KMS-11 (cell line): ENCODE measurements around the gene SELPLG.

Experiments used
- H2AFZ ChIP-seq: fragments of 200-600 bp; sonication (generic); 2 replicates; pipeline ENCODE4 v1.6.1; 2016; ENCODE audit warnings: antibody characterized with exemption, mixed run types, low read depth
- H3K27ac ChIP-seq: fragments of 200-600 bp; sonication (generic); 2 replicates; pipeline ENCODE4 v1.6.1; 2016; ENCODE audit warnings: mild to moderate bottlenecking, mixed run types
- H3K27me3 ChIP-seq: fragments of 200-600 bp; sonication (generic); 2 replicates; pipeline ENCODE4 v1.6.1; 2017; ENCODE audit warnings: mild to moderate bottlenecking, low read depth, mixed run types, moderate library complexity; ENCODE audit not compliant: insufficient read depth
- H3K36me3 ChIP-seq: fragments of 200-600 bp; sonication (generic); 2 replicates; pipeline ENCODE4 v1.6.1; 2017; ENCODE audit warnings: mild to moderate bottlenecking, mixed run types; ENCODE audit not compliant: insufficient read depth
- H3K4me1 ChIP-seq: fragments of 200-600 bp; sonication (generic); 2 replicates; pipeline ENCODE4 v1.6.1; 2016; ENCODE audit warnings: mild to moderate bottlenecking, low read depth, mixed run types; ENCODE audit not compliant: poor library complexity, severe bottlenecking
- H3K4me2 ChIP-seq: fragments of 200-600 bp; sonication (generic); 2 replicates; pipeline ENCODE4 v1.7.0; 2016; ENCODE audit warnings: mild to moderate bottlenecking, mixed run types
- H3K4me3 ChIP-seq: fragments of 200-600 bp; sonication (generic); IDR thresholded peaks from 2 replicates; pipeline ENCODE4 v1.6.1; 2017; ENCODE audit warnings: low read depth, low read length, mixed read lengths; ENCODE audit not compliant: insufficient read depth
- H3K79me2 ChIP-seq: fragments of 200-600 bp; sonication (generic); 2 replicates; pipeline ENCODE4 v1.6.1; 2016; ENCODE audit warnings: low read depth, mixed run types; ENCODE audit not compliant: insufficient read depth
- H3K9ac ChIP-seq: fragments of 200-600 bp; sonication (generic); 2 replicates; pipeline ENCODE4 v1.6.1; 2016; ENCODE audit warnings: mild to moderate bottlenecking, mixed run types
- H4K20me1 ChIP-seq: fragments of 200-600 bp; sonication (generic); 2 replicates; pipeline ENCODE4 v1.6.1; 2016; ENCODE audit warnings: mild to moderate bottlenecking, mixed run types; ENCODE audit not compliant: insufficient read depth
- TF ChIP-seq, protein P1 (sequence below): fragments of 200-600 bp; sonication (generic); conservative IDR thresholded peaks from 2 replicates; pipeline ENCODE4 v1.6.1; 2017; ENCODE audit warnings: low read depth, mild to moderate bottlenecking, antibody characterized with exemption, low read length, moderate library complexity, mixed read lengths

Gene SELPLG

DNA sequence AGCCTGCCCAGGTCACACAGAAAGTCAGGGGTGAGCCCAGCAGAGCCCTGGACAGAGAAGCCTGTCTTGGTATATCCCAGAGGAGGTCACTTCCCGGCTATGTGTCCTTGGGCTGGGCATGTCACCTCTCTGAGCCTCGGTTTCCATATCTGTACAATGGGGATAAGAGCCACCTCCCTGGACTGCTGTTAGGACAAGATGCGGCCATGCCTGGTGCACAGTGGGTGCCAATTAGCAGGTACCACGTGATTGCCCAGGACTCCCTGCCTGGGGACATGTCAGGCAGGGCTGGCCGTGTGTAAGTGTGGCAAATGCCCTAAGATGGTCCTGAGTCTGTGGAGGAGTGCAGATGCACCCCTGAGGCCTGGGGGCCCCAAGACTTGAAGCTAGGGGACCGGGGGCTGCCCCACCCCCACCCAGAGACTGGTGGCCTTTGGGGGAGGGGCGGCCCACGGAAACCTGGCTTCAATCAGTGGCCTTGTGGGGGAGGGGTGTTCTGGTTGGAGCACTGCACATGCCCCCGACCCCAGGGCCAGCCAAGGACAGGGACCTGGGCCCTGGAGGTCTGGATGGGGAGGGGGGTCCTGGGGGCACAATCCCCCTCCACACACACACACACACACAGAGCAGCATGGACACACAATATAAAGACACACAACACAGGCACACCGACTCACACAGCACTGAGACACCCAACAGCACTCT is 36.7 kb downstream of the SELPLG start:
- no peak overlapping the region for H3K4me2 ChIP-seq
- no peak overlapping the region for H2AFZ ChIP-seq
- H3K79me2 ChIP-seq = no peaks in the 10 kb centered on the region
- no peaks in the 10 kb centered on the region for H3K4me1 ChIP-seq
- no peak overlapping the region for H3K4me3 ChIP-seq
- H4K20me1 ChIP-seq = no peaks in the 10 kb centered on the region
- no peak overlapping the region for H3K9ac ChIP-seq
- TF ChIP-seq, protein P1, sequence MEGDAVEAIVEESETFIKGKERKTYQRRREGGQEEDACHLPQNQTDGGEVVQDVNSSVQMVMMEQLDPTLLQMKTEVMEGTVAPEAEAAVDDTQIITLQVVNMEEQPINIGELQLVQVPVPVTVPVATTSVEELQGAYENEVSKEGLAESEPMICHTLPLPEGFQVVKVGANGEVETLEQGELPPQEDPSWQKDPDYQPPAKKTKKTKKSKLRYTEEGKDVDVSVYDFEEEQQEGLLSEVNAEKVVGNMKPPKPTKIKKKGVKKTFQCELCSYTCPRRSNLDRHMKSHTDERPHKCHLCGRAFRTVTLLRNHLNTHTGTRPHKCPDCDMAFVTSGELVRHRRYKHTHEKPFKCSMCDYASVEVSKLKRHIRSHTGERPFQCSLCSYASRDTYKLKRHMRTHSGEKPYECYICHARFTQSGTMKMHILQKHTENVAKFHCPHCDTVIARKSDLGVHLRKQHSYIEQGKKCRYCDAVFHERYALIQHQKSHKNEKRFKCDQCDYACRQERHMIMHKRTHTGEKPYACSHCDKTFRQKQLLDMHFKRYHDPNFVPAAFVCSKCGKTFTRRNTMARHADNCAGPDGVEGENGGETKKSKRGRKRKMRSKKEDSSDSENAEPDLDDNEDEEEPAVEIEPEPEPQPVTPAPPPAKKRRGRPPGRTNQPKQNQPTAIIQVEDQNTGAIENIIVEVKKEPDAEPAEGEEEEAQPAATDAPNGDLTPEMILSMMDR = no peak
- no peaks in the 10 kb centered on the region for H3K27me3 ChIP-seq
- no peak overlapping the region for H3K27ac ChIP-seq
- no peaks in the 10 kb centered on the region for H3K36me3 ChIP-seq

DNA sequence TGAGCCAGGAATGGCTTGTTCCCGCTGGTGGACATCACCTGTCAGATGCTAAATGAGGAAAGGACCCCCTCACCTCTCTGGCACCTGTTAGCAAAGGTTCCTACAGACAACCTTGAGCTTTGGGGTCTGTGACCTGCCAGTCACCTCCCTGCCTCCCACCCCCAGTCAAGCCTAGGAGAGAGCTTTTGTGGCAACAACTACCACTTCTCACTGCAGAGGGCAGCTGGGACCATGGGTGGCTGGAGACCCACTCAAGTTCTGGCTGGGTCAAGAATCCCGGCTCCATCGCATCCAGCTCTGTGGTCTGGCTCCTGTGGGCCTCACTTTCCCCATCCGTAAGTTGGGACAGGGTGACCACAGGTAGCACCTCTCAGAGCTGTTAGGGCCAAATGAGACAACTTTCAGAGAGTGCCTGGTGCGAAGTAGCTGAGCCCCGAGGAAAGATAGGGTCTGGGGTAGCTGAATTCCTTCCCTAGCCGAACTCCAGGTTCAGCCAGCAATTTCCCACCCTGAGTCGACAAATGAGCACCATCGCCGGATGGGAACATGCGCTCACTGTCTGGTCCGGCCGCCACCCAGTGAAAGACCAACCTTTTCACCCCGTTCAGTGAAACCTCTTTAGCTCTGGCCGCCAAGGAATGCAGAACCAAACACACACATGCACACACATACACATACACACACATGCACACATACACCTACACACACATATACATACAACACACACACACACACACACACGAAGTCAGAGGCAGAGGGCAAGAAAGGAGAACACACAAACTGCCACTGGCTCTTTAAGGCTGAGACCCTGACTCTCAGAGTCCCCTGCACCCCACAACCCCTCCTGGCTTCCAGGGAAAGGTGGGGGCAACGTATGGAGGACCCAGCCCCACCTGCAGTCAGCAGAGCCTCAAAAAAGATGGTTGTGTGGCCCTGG is 37.7 kb downstream of the SELPLG start:
- TF ChIP-seq, protein P1 = no peak
- no peak overlapping the region for H3K27ac ChIP-seq
- no peaks in the 10 kb centered on the region for H3K36me3 ChIP-seq
- no peak overlapping the region for H3K4me3 ChIP-seq
- no peak overlapping the region for H3K9ac ChIP-seq
- H4K20me1 ChIP-seq = no peaks in the 10 kb centered on the region
- H3K27me3 ChIP-seq = no peaks in the 10 kb centered on the region
- H3K79me2 ChIP-seq = no peaks in the 10 kb centered on the region
- no peaks in the 10 kb centered on the region for H3K4me1 ChIP-seq
- H3K4me2 ChIP-seq = no peak overlapping the region
- H2AFZ ChIP-seq = no peak overlapping the region

DNA sequence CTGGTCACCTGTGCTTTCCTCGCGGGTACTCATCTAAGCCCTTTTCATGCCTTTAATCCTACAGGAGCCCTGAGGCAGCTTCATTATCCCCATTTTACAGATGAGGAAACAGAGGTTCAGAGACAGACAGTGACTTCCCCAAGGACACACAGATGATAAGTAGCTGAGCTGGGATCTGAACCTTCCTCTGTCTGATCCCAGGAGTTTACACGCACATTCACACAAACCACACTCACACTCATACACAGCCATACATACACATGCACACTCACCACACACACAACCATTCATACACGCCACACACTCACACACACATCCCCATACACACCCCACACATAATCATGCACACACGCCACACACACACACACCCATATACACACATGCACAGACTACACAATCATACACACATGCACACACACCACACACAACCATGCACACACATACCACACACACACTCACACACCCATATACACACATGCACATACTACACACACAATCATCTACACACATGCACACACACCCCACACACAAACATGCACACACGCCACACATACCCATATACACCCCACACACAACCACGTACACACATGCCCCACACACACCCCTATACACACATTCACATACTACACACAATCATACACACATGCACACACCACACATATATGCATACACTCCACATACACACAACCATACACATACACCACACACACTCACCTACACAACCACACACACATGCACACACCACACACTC is 38.6 kb downstream of the SELPLG start:
- H3K9ac ChIP-seq = no peak overlapping the region
- H2AFZ ChIP-seq = no peak overlapping the region
- no peak overlapping the region for H3K27ac ChIP-seq
- TF ChIP-seq, protein P1 = no peak
- no peaks in the 10 kb centered on the region for H3K27me3 ChIP-seq
- H4K20me1 ChIP-seq = no peaks in the 10 kb centered on the region
- H3K4me2 ChIP-seq = no peak overlapping the region
- H3K4me1 ChIP-seq = no peaks in the 10 kb centered on the region
- H3K36me3 ChIP-seq = no peaks in the 10 kb centered on the region
- H3K79me2 ChIP-seq = no peaks in the 10 kb centered on the region
- no peak overlapping the region for H3K4me3 ChIP-seq

DNA sequence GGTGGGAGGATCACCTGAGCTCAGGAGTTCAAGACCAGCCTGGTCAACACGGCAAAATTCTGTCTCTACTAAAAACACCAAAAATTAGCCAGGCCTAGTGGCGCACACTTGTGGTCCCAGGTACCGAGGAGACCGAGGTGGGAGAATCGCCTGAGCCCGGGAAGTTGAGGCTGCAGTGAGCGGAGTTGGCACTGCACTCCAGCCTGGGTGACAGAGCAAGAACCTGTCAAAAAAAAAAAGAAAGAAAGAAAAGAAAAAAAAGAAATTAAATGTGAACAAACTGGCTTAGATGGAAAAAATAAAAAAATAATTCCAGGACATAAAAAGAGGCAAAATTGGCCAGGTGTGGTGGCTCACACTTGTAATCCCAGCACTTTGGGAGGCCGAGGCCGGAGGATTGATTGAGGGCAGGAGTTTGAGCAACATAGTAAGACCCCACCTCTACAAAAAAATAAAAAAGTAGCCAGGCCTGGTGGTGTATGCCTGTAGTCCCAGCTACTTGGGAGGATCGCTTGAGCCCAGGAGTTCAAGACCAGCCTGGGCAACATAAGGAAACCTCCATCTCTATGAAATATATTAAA is 39.3 kb downstream of the SELPLG start:
- no peaks in the 10 kb centered on the region for H3K36me3 ChIP-seq
- no peaks in the 10 kb centered on the region for H4K20me1 ChIP-seq
- H3K79me2 ChIP-seq = no peaks in the 10 kb centered on the region
- H3K27ac ChIP-seq = no peak overlapping the region
- no peak overlapping the region for H3K9ac ChIP-seq
- no peak overlapping the region for H3K4me3 ChIP-seq
- no peak overlapping the region for H2AFZ ChIP-seq
- H3K4me1 ChIP-seq = no peaks in the 10 kb centered on the region
- TF ChIP-seq, protein P1 = no peak
- no peaks in the 10 kb centered on the region for H3K27me3 ChIP-seq
- H3K4me2 ChIP-seq = no peak overlapping the region
